Ascending aorta (tissue), 2 donors: ENCODE results near the gene GIMAP2. TPM values are rescaled to one million over a fixed set of nuclear protein-coding genes. Genes with fewer than 3 reads are reported as not detected.
"Not testable (repeated sequence)": the region's sequence is repeated elsewhere in the genome, so short reads cannot be mapped to it uniquely, and the experiment has no call there.

ENCODE experiments used
- DNase-seq, 2 donors: peaks; one replicate each; pipeline ENCODE4 v3.0.0-alpha.2; 2019; ENCODE audit warnings: low spot score in 2 of 2
- H3K27ac ChIP-seq, 2 donors: fragments of 200-600 bp; sonication (generic); one replicate each; pipeline ENCODE4 v1.5.1; 2016 to 2017; ENCODE audit warnings: mild to moderate bottlenecking in 1 of 2
- H3K27me3 ChIP-seq: fragments of 200-600 bp; sonication (generic); one replicate; pipeline ENCODE4 v1.5.1; 2017
- H3K36me3 ChIP-seq, 2 donors: fragments of 200-600 bp; sonication (generic); one replicate each; pipeline ENCODE4 v1.5.1; 2016
- H3K4me1 ChIP-seq, 2 donors: fragments of 200-600 bp; sonication (generic); one replicate each; pipeline ENCODE4 v1.5.1; 2016 to 2017; ENCODE audit warnings: mild to moderate bottlenecking in 1 of 2
- H3K4me3 ChIP-seq, 2 donors: fragments of 200-600 bp; sonication (generic); one replicate each; pipeline ENCODE4 v1.5.1; 2016 to 2017; ENCODE audit warnings: mild to moderate bottlenecking in 1 of 2
- H3K9me3 ChIP-seq, 2 donors: fragments of 200-600 bp; sonication (generic); one replicate each; pipeline ENCODE4 v1.5.1; 2016
- intact Hi-C: fragments of 100-400 bp; cut with DNase I; formaldehyde crosslinking; loops from one replicate; pipeline ENCODE4 v1.15.1; 2023
- total RNA-seq: library from RNA; depleted of rRNA; stranded (reverse); fragments of >200 nt; gene quantifications from one replicate; pipeline ENCODE4 v1.1.0, GENCODE V29; 2016
- TF ChIP-seq, protein P1 (sequence below), 3 experiments: fragments of 200-600 bp in 2 of 3; fragments of 450-650 bp in 1 of 3; sonication (generic) in 2 of 3; IDR thresholded peaks; one replicate each; pipeline ENCODE4 v1.5.1; 2016 to 2019; ENCODE audit warnings: antibody characterized with exemption in 3 of 3, mild to moderate bottlenecking in 1 of 3, moderate library complexity in 1 of 3

GIMAP2 gene
- total RNA-seq, 1 donor from 2014 or later: 12.3 TPM

DNA sequence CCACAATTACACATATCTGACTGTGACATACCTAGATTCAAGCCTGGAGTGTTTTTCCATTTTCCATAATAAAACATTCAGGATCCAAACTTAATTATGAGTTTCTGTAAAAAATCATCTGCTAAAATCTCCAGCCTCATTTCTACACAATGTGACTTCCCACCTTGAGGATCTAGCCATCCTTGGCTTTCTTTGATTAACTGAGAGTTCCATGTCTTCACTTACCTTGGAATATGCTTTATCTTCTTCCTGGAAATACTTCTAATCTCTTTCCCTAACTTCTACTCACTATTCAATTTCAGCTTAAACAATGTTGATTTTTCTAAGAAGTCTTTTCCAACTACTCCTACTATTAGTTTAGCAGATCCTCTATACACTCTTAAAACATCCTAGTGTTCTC is 16.5 kb upstream of the GIMAP2 start:
- intact Hi-C loops: no loop called here
- Histone ChIP-seq H3K4me1 (no peaks in the 10 kb centered on the region), H3K9me3 (no peaks in the 10 kb centered on the region), H3K36me3 (no peaks in the 10 kb centered on the region), H3K27me3 (no peaks in the 10 kb centered on the region), H3K4me3 (no peak overlapping the region), H3K27ac (no peak overlapping the region)
- TF ChIP-seq, protein P1, sequence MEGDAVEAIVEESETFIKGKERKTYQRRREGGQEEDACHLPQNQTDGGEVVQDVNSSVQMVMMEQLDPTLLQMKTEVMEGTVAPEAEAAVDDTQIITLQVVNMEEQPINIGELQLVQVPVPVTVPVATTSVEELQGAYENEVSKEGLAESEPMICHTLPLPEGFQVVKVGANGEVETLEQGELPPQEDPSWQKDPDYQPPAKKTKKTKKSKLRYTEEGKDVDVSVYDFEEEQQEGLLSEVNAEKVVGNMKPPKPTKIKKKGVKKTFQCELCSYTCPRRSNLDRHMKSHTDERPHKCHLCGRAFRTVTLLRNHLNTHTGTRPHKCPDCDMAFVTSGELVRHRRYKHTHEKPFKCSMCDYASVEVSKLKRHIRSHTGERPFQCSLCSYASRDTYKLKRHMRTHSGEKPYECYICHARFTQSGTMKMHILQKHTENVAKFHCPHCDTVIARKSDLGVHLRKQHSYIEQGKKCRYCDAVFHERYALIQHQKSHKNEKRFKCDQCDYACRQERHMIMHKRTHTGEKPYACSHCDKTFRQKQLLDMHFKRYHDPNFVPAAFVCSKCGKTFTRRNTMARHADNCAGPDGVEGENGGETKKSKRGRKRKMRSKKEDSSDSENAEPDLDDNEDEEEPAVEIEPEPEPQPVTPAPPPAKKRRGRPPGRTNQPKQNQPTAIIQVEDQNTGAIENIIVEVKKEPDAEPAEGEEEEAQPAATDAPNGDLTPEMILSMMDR (IDR thresholded peaks at IDR 0.05): no peak
- no peak for DNase-seq

GRCh38 chr7:150671798-150672585 is 13.5 kb upstream of the GIMAP2 start:
- H3K4me3 ChIP-seq, H3K36me3 ChIP-seq, DNase-seq, intact Hi-C loops, H3K4me1 ChIP-seq, H3K9me3 ChIP-seq, H3K27ac ChIP-seq, H3K27me3 ChIP-seq: not testable (repeated sequence)

- intact Hi-C loops: no loop called here
- Histone ChIP-seq H3K27ac (no peak overlapping the region), H3K4me3 (no peak overlapping the region), H3K36me3 (no peaks in the 10 kb centered on the region), H3K4me1 (no peaks in the 10 kb centered on the region), H3K27me3 (no peaks in the 10 kb centered on the region), H3K9me3 (no peaks in the 10 kb centered on the region)
- DNase-seq: no peak
- TF ChIP-seq, protein P1 (IDR thresholded peaks at IDR 0.05): no peak
Observed at GRCh38 chr7:150675714-150676113, 9.8 kb upstream of the GIMAP2 start.

- H3K4me1 ChIP-seq, H3K27ac ChIP-seq, H3K9me3 ChIP-seq, H3K4me3 ChIP-seq, intact Hi-C loops, H3K36me3 ChIP-seq, DNase-seq, H3K27me3 ChIP-seq: not testable (repeated sequence)
Observed at GRCh38 chr7:150676276-150676675, 9.2 kb upstream of the GIMAP2 start.

- H3K27ac ChIP-seq: not testable (repeated sequence)
Observed at GRCh38 chr7:150676854-150677253, 8.7 kb upstream of the GIMAP2 start.

DNA sequence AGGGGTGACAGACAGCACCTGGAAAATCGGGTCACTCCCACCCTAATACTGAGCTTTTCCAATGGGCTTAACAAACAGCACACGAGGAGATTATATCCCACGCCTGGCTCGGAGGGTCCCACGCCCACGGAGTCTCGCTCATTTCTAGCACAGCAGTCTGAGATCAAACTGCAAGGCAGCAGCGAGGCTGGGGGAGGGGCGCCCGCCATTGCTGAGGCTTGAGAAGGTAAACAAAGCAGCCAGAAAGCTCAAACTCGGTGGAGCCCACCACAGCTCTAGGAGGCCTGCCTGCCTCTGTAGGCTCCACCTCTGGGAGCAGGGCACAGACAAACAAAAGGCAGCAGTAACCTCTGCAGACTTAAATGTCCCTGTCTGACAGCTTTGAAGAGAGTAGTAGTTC is 6.9 kb upstream of the GIMAP2 start:
- DNase-seq, intact Hi-C loops, H3K4me1 ChIP-seq, H3K27me3 ChIP-seq, H3K27ac ChIP-seq, H3K9me3 ChIP-seq, H3K4me3 ChIP-seq, H3K36me3 ChIP-seq: not testable (repeated sequence)

More at GRCh38 chr7:150676854-150677253, 8.7 kb upstream of the GIMAP2 start:
- intact Hi-C loops, DNase-seq, H3K4me1 ChIP-seq, H3K9me3 ChIP-seq, H3K36me3 ChIP-seq, H3K27me3 ChIP-seq, H3K4me3 ChIP-seq: not testable (repeated sequence)

- H3K27ac ChIP-seq, H3K9me3 ChIP-seq, H3K4me1 ChIP-seq, H3K36me3 ChIP-seq, H3K4me3 ChIP-seq, H3K27me3 ChIP-seq, DNase-seq, intact Hi-C loops: not testable (repeated sequence)
Observed at GRCh38 chr7:150680364-150680763, 5.1 kb upstream of the GIMAP2 start.

DNA sequence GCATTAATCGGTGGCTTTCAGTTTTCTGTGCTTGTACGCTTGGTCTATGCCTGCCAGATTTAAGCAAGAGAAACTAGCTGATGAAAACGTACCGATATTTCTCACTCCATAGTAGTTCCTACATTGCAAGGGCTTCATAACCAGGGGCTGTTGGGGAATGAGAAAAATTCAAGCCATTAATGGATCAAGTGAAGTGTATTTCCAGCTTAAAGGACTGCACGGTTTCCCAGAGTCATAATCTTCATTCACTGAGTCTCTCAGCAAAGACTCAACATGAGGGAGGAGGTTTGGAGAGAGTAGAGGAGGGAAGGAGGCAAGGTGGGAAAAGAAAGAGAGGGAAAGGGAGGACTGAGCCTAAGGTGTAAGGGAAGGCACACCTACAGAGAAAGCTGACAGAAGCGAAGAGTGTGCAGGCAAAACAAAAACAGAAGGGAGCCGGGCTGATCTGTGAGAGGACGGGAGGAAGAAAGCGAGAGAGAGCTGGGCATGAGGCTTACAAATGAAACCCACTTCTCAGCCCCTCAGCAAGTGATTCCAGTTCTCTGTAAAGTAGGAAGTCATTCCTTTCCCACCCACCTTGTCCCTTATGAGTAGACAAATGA is 625 bp downstream of the GIMAP2 start:
- Histone ChIP-seq H3K27ac (peak overlapping the region; percentile 27 to 61), H3K4me1 (no peaks in the 10 kb centered on the region), H3K27me3 (no peaks in the 10 kb centered on the region), H3K9me3 (no peaks in the 10 kb centered on the region), H3K36me3 (no peaks in the 10 kb centered on the region), H3K4me3 (peak overlapping the region; percentile 46 to 56)
- no peak for DNase-seq
- intact Hi-C loops: no loop called here
- TF ChIP-seq, protein P1 (IDR thresholded peaks at IDR 0.05): no peak
